Thoracic aorta (tissue), 2 donors: ENCODE data around the gene CTNNA2. TPM values are rescaled to one million over a fixed set of nuclear protein-coding genes. Genes with fewer than 3 reads are reported as not detected.

ENCODE experiments used
- ATAC-seq: fragments of 150-250 bp; one replicate; pipeline ENCODE4 v1.8.0; 2017; ENCODE audit warnings: low read depth; ENCODE audit not compliant: insufficient number of reproducible peaks, low FRiP score
- DNase-seq: peaks from one replicate; pipeline ENCODE4 v3.0.0-alpha.2; 2020; ENCODE audit warnings: low spot score
- H3K27ac ChIP-seq, 2 donors: fragments of 200-600 bp; sonication (generic); 1 replicate in 1 of 2; 2 replicates in 1 of 2; pipeline ENCODE4 v1.5.1; 2016; ENCODE audit warnings: mild to moderate bottlenecking in 2 of 2, moderate library complexity in 2 of 2
- H3K27me3 ChIP-seq: fragments of 200-600 bp; sonication (generic); replicated peaks from 2 replicates; pipeline ENCODE4 v1.6.0; 2016; ENCODE audit warnings: mild to moderate bottlenecking; ENCODE audit not compliant: insufficient read depth
- H3K36me3 ChIP-seq: fragments of 200-600 bp; sonication (generic); one replicate; pipeline ENCODE4 v1.5.1; 2016
- H3K4me1 ChIP-seq, 2 donors: fragments of 200-600 bp; sonication (generic); 1 replicate in 1 of 2; 2 replicates in 1 of 2; pipeline versions ENCODE4 v1.5.1 to v1.6.0; 2016; ENCODE audit warnings: low read depth in 2 of 2, mild to moderate bottlenecking in 1 of 2; ENCODE audit not compliant: control insufficient read depth in 1 of 2
- H3K4me3 ChIP-seq: fragments of 200-600 bp; sonication (generic); 2 replicates; pipeline ENCODE4 v1.5.1; 2016; ENCODE audit warnings: mild to moderate bottlenecking
- H3K9me3 ChIP-seq: fragments of 200-600 bp; sonication (generic); 2 replicates; pipeline ENCODE4 v1.5.1; 2016
- total RNA-seq, 2 donors: library from RNA; depleted of rRNA; stranded (reverse); fragments of >200 nt; gene quantifications; one replicate each; pipeline versions ENCODE4 v1.1.0 to v1.2.3, GENCODE V29; 2016
- TF ChIP-seq, protein P1 (sequence below): fragments of 200-600 bp; sonication (generic); IDR thresholded peaks from one replicate; pipeline ENCODE4 v1.5.1; 2019; ENCODE audit warnings: antibody characterized with exemption

The CTNNA2 gene
- total RNA-seq, 2 donors from 2014 or later = not detected

GRCh38 chr2:79994965-79995364 is 482.1 kb downstream of the CTNNA2 start:
- no peaks in the 10 kb centered on the region for H3K36me3 ChIP-seq
- H3K4me1 ChIP-seq = no peaks in the 10 kb centered on the region
- TF ChIP-seq, protein P1, sequence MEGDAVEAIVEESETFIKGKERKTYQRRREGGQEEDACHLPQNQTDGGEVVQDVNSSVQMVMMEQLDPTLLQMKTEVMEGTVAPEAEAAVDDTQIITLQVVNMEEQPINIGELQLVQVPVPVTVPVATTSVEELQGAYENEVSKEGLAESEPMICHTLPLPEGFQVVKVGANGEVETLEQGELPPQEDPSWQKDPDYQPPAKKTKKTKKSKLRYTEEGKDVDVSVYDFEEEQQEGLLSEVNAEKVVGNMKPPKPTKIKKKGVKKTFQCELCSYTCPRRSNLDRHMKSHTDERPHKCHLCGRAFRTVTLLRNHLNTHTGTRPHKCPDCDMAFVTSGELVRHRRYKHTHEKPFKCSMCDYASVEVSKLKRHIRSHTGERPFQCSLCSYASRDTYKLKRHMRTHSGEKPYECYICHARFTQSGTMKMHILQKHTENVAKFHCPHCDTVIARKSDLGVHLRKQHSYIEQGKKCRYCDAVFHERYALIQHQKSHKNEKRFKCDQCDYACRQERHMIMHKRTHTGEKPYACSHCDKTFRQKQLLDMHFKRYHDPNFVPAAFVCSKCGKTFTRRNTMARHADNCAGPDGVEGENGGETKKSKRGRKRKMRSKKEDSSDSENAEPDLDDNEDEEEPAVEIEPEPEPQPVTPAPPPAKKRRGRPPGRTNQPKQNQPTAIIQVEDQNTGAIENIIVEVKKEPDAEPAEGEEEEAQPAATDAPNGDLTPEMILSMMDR = no peak
- ATAC-seq (no peak), DNase-seq (no peak)
- no peak overlapping the region for H3K27ac ChIP-seq
- no peaks in the 10 kb centered on the region for H3K27me3 ChIP-seq
- no peak overlapping the region for H3K4me3 ChIP-seq
- no peaks in the 10 kb centered on the region for H3K9me3 ChIP-seq

DNA sequence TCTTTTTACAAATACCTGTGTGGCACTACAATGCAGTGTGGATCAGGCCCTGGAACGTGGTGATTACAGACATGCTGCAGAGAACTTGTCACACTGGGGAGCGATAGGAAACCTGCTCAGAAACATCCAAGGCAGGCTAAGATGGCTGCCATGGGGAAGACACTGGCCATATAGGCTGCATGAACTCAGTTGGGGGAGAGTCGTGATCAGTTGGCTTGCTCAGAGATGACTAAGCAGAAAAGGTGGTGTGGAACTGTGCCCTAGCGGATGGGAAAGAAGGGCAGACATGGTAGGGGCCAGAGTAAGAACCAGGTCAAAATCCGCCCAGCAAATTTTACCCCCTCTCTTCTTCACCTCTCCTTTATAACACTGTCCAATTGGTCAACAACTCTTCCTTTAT is 483.9 kb downstream of the CTNNA2 start:
- no peak overlapping the region for H3K27ac ChIP-seq
- H3K27me3 ChIP-seq = no peaks in the 10 kb centered on the region
- no peaks in the 10 kb centered on the region for H3K9me3 ChIP-seq
- ATAC-seq = no peak
- H3K36me3 ChIP-seq = no peaks in the 10 kb centered on the region
- no peak overlapping the region for H3K4me3 ChIP-seq
- TF ChIP-seq, protein P1 = no peak
- no peak for DNase-seq
- H3K4me1 ChIP-seq = no peaks in the 10 kb centered on the region

GRCh38 chr2:80001701-80002101 is 488.9 kb downstream of the CTNNA2 start:
- Histone ChIP-seq H3K4me3 (no peak overlapping the region), H3K27me3 (no peaks in the 10 kb centered on the region), H3K9me3 (no peaks in the 10 kb centered on the region), H3K4me1 (no peaks in the 10 kb centered on the region), H3K36me3 (no peaks in the 10 kb centered on the region), H3K27ac (no peak overlapping the region)
- TF ChIP-seq, protein P1 = no peak
- DNase-seq = no peak
- ATAC-seq = no peak

DNA sequence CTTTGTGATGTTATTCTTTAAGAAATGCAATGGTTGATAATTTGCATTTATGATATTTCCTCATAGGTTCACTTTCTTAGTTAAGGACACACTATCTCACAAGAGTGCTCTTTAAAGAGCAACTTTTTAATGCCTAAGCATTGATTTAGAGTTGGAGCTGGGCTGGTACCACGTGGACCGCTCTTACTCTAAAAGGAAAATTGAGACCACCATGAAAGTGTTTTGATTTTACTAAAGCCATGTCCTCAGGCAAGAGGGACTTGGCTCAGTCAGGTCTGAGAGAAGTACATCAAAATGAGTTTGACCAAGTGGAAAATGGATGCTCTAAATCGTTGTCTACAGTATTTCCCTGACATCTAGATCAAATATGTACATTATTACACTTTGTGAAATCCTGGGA is 489.3 kb downstream of the CTNNA2 start:
- Histone ChIP-seq H3K27me3 (no peaks in the 10 kb centered on the region), H3K4me1 (no peaks in the 10 kb centered on the region), H3K36me3 (no peaks in the 10 kb centered on the region), H3K9me3 (no peaks in the 10 kb centered on the region), H3K4me3 (no peak overlapping the region), H3K27ac (no peak overlapping the region)
- TF ChIP-seq, protein P1 = no peak
- no peak for ATAC-seq
- DNase-seq = no peak

DNA sequence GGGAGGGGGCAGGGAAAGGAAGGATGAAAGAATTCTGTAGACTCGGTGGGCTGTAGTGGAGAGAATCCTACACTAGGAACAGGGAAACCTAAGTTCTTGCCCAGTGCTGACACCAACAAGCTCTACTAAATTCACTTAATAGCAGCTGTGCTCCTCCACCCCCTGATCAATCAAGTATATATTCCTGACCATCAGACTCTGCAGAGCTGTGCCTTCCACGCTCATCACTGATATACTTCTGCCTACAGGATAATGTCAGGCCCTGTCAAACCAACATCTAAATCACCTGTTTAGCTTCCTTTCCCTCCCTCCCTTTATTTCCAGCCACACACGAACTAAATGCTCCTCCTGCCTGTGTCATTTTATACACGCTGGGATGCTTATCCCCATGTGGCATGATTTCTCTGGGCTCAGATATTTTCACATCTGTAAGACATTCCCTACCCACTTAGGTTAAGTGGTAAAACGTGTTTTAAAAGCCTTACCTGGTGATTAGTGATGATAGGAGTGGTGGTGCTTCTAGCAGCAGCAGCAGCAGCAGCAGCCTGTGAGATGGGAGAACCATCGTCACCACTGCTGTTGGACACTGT is 489.8 kb downstream of the CTNNA2 start:
- Histone ChIP-seq H3K4me3 (no peak overlapping the region), H3K4me1 (no peaks in the 10 kb centered on the region), H3K27ac (no peak overlapping the region), H3K9me3 (no peaks in the 10 kb centered on the region), H3K27me3 (no peaks in the 10 kb centered on the region), H3K36me3 (no peaks in the 10 kb centered on the region)
- DNase-seq (no peak), ATAC-seq (no peak)
- TF ChIP-seq, protein P1 = no peak
